Astrocyte of the spinal cord (primary cell): ENCODE results near the gene RASA2.

Source experiments
- DNase-seq: peaks from one replicate; pipeline ENCODE4 v3.0.0; 2011; ENCODE audit warnings: low read depth, low spot score
- H3K4me3 ChIP-seq: 2 replicates; pipeline ENCODE4 v1.5.1; 2011; ENCODE audit warnings: low read depth, mild to moderate bottlenecking, low read length, moderate library complexity
- CTCF ChIP-seq: IDR thresholded peaks from 2 replicates; pipeline ENCODE4 v1.5.1; 2012; ENCODE audit warnings: low read depth, mild to moderate bottlenecking, low read length, inconsistent platforms
- in situ Hi-C: cut with HindIII; loops from 2 replicates; pipeline ENCODE4 v1.10.0; 2017; ENCODE audit warnings: low sequenced_read_pairs

RASA2 gene

GRCh38 chr3:141602706-141603105 is 115.9 kb downstream of the RASA2 start:
- H3K4me3 ChIP-seq: no peak overlapping the region
- DNase-seq: no peak
- in situ Hi-C loops: no loop called here
- no peak for TF ChIP-seq CTCF

GRCh38 chr3:141603473-141604035 is 116.7 kb downstream of the RASA2 start:
- H3K4me3 ChIP-seq: no peak overlapping the region
- no peak for DNase-seq
- in situ Hi-C loops: no loop called here
- TF ChIP-seq CTCF: no peak

GRCh38 chr3:141605883-141606282 is 119.1 kb downstream of the RASA2 start:
- no peak overlapping the region for H3K4me3 ChIP-seq
- in situ Hi-C loops: no loop called here
- TF ChIP-seq CTCF: no peak
- no peak for DNase-seq

- TF ChIP-seq CTCF: no peak
- in situ Hi-C loops: no loop called here
- no peak overlapping the region for H3K4me3 ChIP-seq
- no peak for DNase-seq
These were observed 121.6 kb downstream of the RASA2 start for GRCh38 chr3:141608438-141608837.

GRCh38 chr3:141610939-141611338 is 124.1 kb downstream of the RASA2 start:
- no peak for TF ChIP-seq CTCF
- H3K4me3 ChIP-seq: no peak overlapping the region
- no peak for DNase-seq
- in situ Hi-C loops: no loop called here

- TF ChIP-seq CTCF: no peak
These were observed 131.5 kb downstream of the RASA2 start for GRCh38 chr3:141618103-141618910.

More at GRCh38 chr3:141618103-141618910, 131.5 kb downstream of the RASA2 start:
- in situ Hi-C loops: no loop called here
- no peak for DNase-seq
- no peak overlapping the region for H3K4me3 ChIP-seq
